Hepatocyte (in vitro differentiated cells): ENCODE measurements around the gene TXNRD2. TPM values are rescaled to one million over a fixed set of nuclear protein-coding genes. Genes with fewer than 3 reads are reported as not detected.

Experiments
- DNase-seq: peaks from one replicate; pipeline ENCODE4 v3.0.0-alpha.2; 2016; ENCODE audit warnings: low spot score
- H2AFZ ChIP-seq: fragments of 200-600 bp; sonication (generic); 2 replicates; pipeline ENCODE4 v1.6.0; 2016; ENCODE audit warnings: antibody characterized with exemption, mild to moderate bottlenecking
- H3K27ac ChIP-seq: fragments of 200-600 bp; sonication (generic); 2 replicates; pipeline ENCODE4 v1.5.1; 2016; ENCODE audit warnings: mild to moderate bottlenecking
- H3K27me3 ChIP-seq: fragments of 200-600 bp; sonication (generic); 2 replicates; pipeline ENCODE4 v1.6.1; 2016
- H3K36me3 ChIP-seq: fragments of 200-600 bp; sonication (generic); replicated peaks from 2 replicates; pipeline ENCODE4 v1.5.1; 2016; ENCODE audit warnings: low read depth; ENCODE audit not compliant: insufficient read depth
- H3K4me1 ChIP-seq: fragments of 200-600 bp; sonication (generic); 2 replicates; pipeline ENCODE4 v1.5.1; 2016; ENCODE audit warnings: mild to moderate bottlenecking, moderate library complexity; ENCODE audit not compliant: insufficient read depth
- H3K4me2 ChIP-seq: fragments of 200-600 bp; sonication (generic); 2 replicates; pipeline ENCODE4 v1.6.0; 2016
- H3K4me3 ChIP-seq: fragments of 200-600 bp; sonication (generic); 2 replicates; pipeline ENCODE4 v1.5.1; 2016; ENCODE audit warnings: mild to moderate bottlenecking
- H3K79me2 ChIP-seq: fragments of 200-600 bp; sonication (generic); 2 replicates; pipeline ENCODE4 v1.6.0; 2017; ENCODE audit warnings: mild to moderate bottlenecking
- H3K9me2 ChIP-seq: fragments of 200-600 bp; sonication (generic); replicated peaks from 2 replicates; pipeline ENCODE4 v1.6.0; 2017; ENCODE audit warnings: mild to moderate bottlenecking; ENCODE audit not compliant: insufficient read depth
- H3K9me3 ChIP-seq: fragments of 200-600 bp; sonication (generic); 2 replicates; pipeline ENCODE4 v1.5.1; 2016; ENCODE audit warnings: low read depth, mild to moderate bottlenecking
- H4K20me1 ChIP-seq: fragments of 200-600 bp; sonication (generic); 2 replicates; pipeline ENCODE4 v1.6.0; 2016; ENCODE audit warnings: mild to moderate bottlenecking; ENCODE audit not compliant: insufficient read depth, poor library complexity, severe bottlenecking
- CTCF ChIP-seq: fragments of 200-600 bp; sonication (generic); IDR thresholded peaks from 2 replicates; pipeline ENCODE4 v1.5.1; 2016; ENCODE audit warnings: antibody characterized with exemption, mild to moderate bottlenecking; ENCODE audit not compliant: poor library complexity
- EZH2 ChIP-seq: fragments of 200-600 bp; sonication (generic); IDR thresholded peaks from 2 replicates; pipeline ENCODE4 v1.6.1; 2016; ENCODE audit warnings: antibody characterized with exemption, mild to moderate bottlenecking, borderline replicate concordance
- EZH2phosphoT487 ChIP-seq: fragments of 200-600 bp; sonication (generic); IDR thresholded peaks from one replicate; pipeline ENCODE4 v1.6.1; 2018; ENCODE audit warnings: antibody characterized with exemption, mild to moderate bottlenecking, low read depth, moderate library complexity; ENCODE audit not compliant: unreplicated experiment, severe bottlenecking
- WGBS: methylation state at CpG from one replicate; pipeline ENCODE4 v1.1.6; 2016; ENCODE audit warnings: low lambda C conversion rate; ENCODE audit errors: missing lambda C conversion rate; 5-methylcytosine and 5-hydroxymethylcytosine counted together
- polyA plus RNA-seq: library from polyadenylated mRNA; unstranded; fragments of >200 nt; fragmentation: Nextera tagmentation; extraction: Ambion mirVana; gene quantifications from 2 replicates; pipeline ENCODE4 v1.2.1, GENCODE V29; 2016
- total RNA-seq: library from RNA; depleted of rRNA; stranded (reverse); fragments of >200 nt; gene quantifications from 2 replicates; pipeline ENCODE4 v1.2.3, GENCODE V29; 2014

Gene TXNRD2
- total and polyA plus RNA-seq, 2 experiments from 2014 or later: 0.60 to 2.1 TPM

- H3K4me3 ChIP-seq: no peak overlapping the region
- H2AFZ ChIP-seq: no peak overlapping the region
- no peaks in the 10 kb centered on the region for H3K27me3 ChIP-seq
- peak; percentile 74 for DNase-seq
- H3K79me2 ChIP-seq: no peaks in the 10 kb centered on the region
- H3K36me3 ChIP-seq: no peaks in the 10 kb centered on the region
- WGBS: 22% methylated on average over 32 of the region's 32 CpGs
- no peaks in the 10 kb centered on the region for H3K9me3 ChIP-seq
- peaks cover 21% of the 10 kb centered on the region for H3K4me1 ChIP-seq
- peak overlapping the region; percentile 45 for H3K27ac ChIP-seq
- TF ChIP-seq EZH2 (no peak), CTCF (no peak), EZH2phosphoT487 (no peak)
- peak overlapping the region; percentile 68 for H3K4me2 ChIP-seq
- H4K20me1 ChIP-seq: no peaks in the 10 kb centered on the region
- no peaks in the 10 kb centered on the region for H3K9me2 ChIP-seq
Observed at GRCh38 chr22:19891317-19892256, 50.0 kb downstream of the TXNRD2 start.

GRCh38 chr22:19890502-19891316 lies 50.9 kb downstream of the TXNRD2 start:
- Histone ChIP-seq H3K36me3 (no peaks in the 10 kb centered on the region), H3K79me2 (no peaks in the 10 kb centered on the region), H2AFZ (no peak overlapping the region), H3K9me3 (no peaks in the 10 kb centered on the region), H3K27me3 (no peaks in the 10 kb centered on the region), H4K20me1 (no peaks in the 10 kb centered on the region), H3K4me3 (no peak overlapping the region), H3K27ac (no peak overlapping the region), H3K4me1 (peaks cover 21% of the 10 kb centered on the region), H3K4me2 (peak overlapping the region; percentile 68), H3K9me2 (no peaks in the 10 kb centered on the region)
- WGBS: 80% methylated on average over 20 of the region's 20 CpGs
- DNase-seq: no peak
- TF ChIP-seq EZH2phosphoT487 (no peak), CTCF (no peak), EZH2 (no peak)

- Histone ChIP-seq H2AFZ (no peak overlapping the region), H3K9me2 (no peaks in the 10 kb centered on the region), H3K36me3 (no peaks in the 10 kb centered on the region), H3K79me2 (no peaks in the 10 kb centered on the region), H3K4me1 (peaks cover 21% of the 10 kb centered on the region), H3K27ac (no peak overlapping the region), H4K20me1 (no peaks in the 10 kb centered on the region), H3K27me3 (no peaks in the 10 kb centered on the region), H3K9me3 (no peaks in the 10 kb centered on the region), H3K4me3 (no peak overlapping the region), H3K4me2 (no peak overlapping the region)
- TF ChIP-seq EZH2phosphoT487 (no peak), CTCF (no peak), EZH2 (no peak)
- DNase-seq: no peak
- 83% methylated on average over 9 of the region's 9 CpGs for WGBS
Observed at GRCh38 chr22:19889951-19890350, 51.7 kb downstream of the TXNRD2 start.
